GM12878 (cell line): ENCODE results near the gene TYW3. TPM values are rescaled to one million over a fixed set of nuclear protein-coding genes. Genes with fewer than 3 reads are reported as not detected.
"Not testable (repeated sequence)": the region's sequence is repeated elsewhere in the genome, so short reads cannot be mapped to it uniquely, and the experiment has no call there.

Experiments
- ATAC-seq: fragments of 200-7000 bp; cut with Tn5 transposase; 3 replicates; pipeline ENCODE4 v1.9.1; 2020; ENCODE audit warnings: mild to moderate bottlenecking, moderate library complexity
- BruUV-seq: library from RNA; stranded (reverse); fragments of 400-500 nt; replicated peaks from 2 replicates; lab custom pipeline; 2021; lab: Mats Ljungman, UMichigan
- CTCF ChIA-PET: fragments of 300-600 bp; sonication (Branson Sonifier 250); formaldehyde crosslinking; extraction: SDS; loops from one replicate; lab custom pipeline; 2021; ENCODE audit warnings: inconsistent platforms; lab: Yijun Ruan, JAX
- POLR2A ChIA-PET: fragments of 350-600 bp; formaldehyde crosslinking; extraction: SDS; loops from one replicate; lab custom pipeline; 2021; ENCODE audit warnings: inconsistent platforms; lab: Charles Lee
- RAD21 ChIA-PET: fragments of 300-600 bp; sonication (Branson Sonifier 250); formaldehyde crosslinking; loops from one replicate; lab custom pipeline; 2023; ENCODE audit warnings: antibody characterized with exemption; ENCODE audit not compliant: unreplicated experiment; lab: Charles Lee
- SMC1A ChIA-PET: fragments of 300-600 bp; sonication (Branson Sonifier 250); formaldehyde crosslinking; loops from one replicate; lab custom pipeline; 2023; ENCODE audit not compliant: unreplicated experiment, uncharacterized antibody; lab: Charles Lee
- DNase-seq: peaks from one replicate; pipeline ENCODE4 v3.0.0-alpha.2; 2011; ENCODE audit warnings: low read depth, low spot score
- FAIRE-seq: peaks from 3 replicates; lab custom pipeline; 2011; peaks lifted over from hg19 to GRCh38; lab: Jason Lieb, UNC
- H2AFZ ChIP-seq: 2 replicates; pipeline ENCODE4 v1.6.0; 2011; ENCODE audit warnings: low read depth, low read length, control low read depth; ENCODE audit not compliant: control insufficient read depth
- H3K27ac ChIP-seq: 2 replicates; pipeline ENCODE4 v1.5.1; 2011; ENCODE audit warnings: control low read depth; ENCODE audit not compliant: control insufficient read depth, insufficient read depth
- H3K27me3 ChIP-seq, 2 experiments: replicated peaks in 1 of 2; 2 replicates each; pipeline versions ENCODE4 v1.6.0 to v1.6.1; 2011; ENCODE audit warnings: low read length in 1 of 2; ENCODE audit not compliant: control insufficient read depth in 2 of 2, insufficient read depth in 2 of 2
- H3K36me3 ChIP-seq, 2 experiments: 2 replicates each; pipeline ENCODE4 v1.5.1; 2011; ENCODE audit warnings: low read length in 1 of 2; ENCODE audit not compliant: control insufficient read depth in 2 of 2, insufficient read depth in 2 of 2
- H3K4me1 ChIP-seq: 2 replicates; pipeline ENCODE4 v1.6.1; 2011; ENCODE audit warnings: mild to moderate bottlenecking, low read length, moderate library complexity, mixed read lengths; ENCODE audit not compliant: control insufficient read depth, insufficient read depth
- H3K4me2 ChIP-seq: 2 replicates; pipeline ENCODE4 v1.6.0; 2011; ENCODE audit warnings: control low read depth; ENCODE audit not compliant: control insufficient read depth, insufficient read depth
- H3K4me3 ChIP-seq: fragments of 200-600 bp; sonication (generic); 2 replicates; pipeline ENCODE4 v1.5.1; 2016
- H3K79me2 ChIP-seq: 2 replicates; pipeline ENCODE4 v1.6.0; 2011; ENCODE audit warnings: low read length; ENCODE audit not compliant: control insufficient read depth, insufficient read depth
- H3K9ac ChIP-seq: 2 replicates; pipeline ENCODE4 v1.8.0; 2011; ENCODE audit warnings: low read length, control low read depth, mixed read lengths; ENCODE audit not compliant: control insufficient read depth, insufficient read depth
- H3K9me3 ChIP-seq: replicated peaks from 3 replicates; pipeline ENCODE4 v1.5.1; 2011; ENCODE audit warnings: mild to moderate bottlenecking, low read length; ENCODE audit not compliant: control insufficient read depth, insufficient read depth
- H4K20me1 ChIP-seq: 2 replicates; pipeline ENCODE4 v1.6.0; 2011; ENCODE audit not compliant: control insufficient read depth, insufficient read depth
- BCL11A ChIP-seq: IDR thresholded peaks from 2 replicates; pipeline ENCODE4 v1.6.1; 2011; ENCODE audit warnings: low read depth, low read length
- BCL3 ChIP-seq: IDR thresholded peaks from 2 replicates; pipeline ENCODE4 v1.6.1; 2011; ENCODE audit warnings: borderline replicate concordance, low read depth, mild to moderate bottlenecking, moderate library complexity, low read length; ENCODE audit not compliant: insufficient read depth, poor library complexity, severe bottlenecking
- CBFB ChIP-seq: IDR thresholded peaks from 2 replicates; pipeline ENCODE4 v1.6.1; 2016; ENCODE audit warnings: antibody characterized with exemption, low read depth
- CHD2 ChIP-seq: IDR thresholded peaks from 2 replicates; pipeline ENCODE4 v1.6.1; 2011; ENCODE audit warnings: low read depth, low read length, improper control_type of control experiment, borderline replicate concordance
- CUX1 ChIP-seq: IDR thresholded peaks from 2 replicates; pipeline ENCODE4 v1.6.1; 2012; ENCODE audit warnings: improper control_type of control experiment, low read depth, low read length; ENCODE audit not compliant: insufficient replicate concordance
- EED ChIP-seq: sonication (generic); IDR thresholded peaks from 2 replicates; pipeline ENCODE4 v1.6.1; 2016; ENCODE audit warnings: antibody characterized with exemption, low read depth
- FOXM1 ChIP-seq: IDR thresholded peaks from 2 replicates; pipeline ENCODE4 v1.6.1; 2012; ENCODE audit warnings: low read depth, mild to moderate bottlenecking, inconsistent platforms, low read length, moderate library complexity
- GABPA ChIP-seq: IDR thresholded peaks from 2 replicates; pipeline ENCODE4 v1.6.1; 2014; ENCODE audit warnings: antibody characterized with exemption, low read depth, mild to moderate bottlenecking, inconsistent platforms
- NFIC ChIP-seq: IDR thresholded peaks from 2 replicates; pipeline ENCODE4 v1.6.1; 2012; ENCODE audit warnings: low read depth, mild to moderate bottlenecking, inconsistent platforms, low read length, moderate library complexity
- RELA ChIP-seq: fragments of 450-650 bp; IDR thresholded peaks from 2 replicates; pipeline ENCODE4 v1.8.0; 2014; ENCODE audit warnings: borderline replicate concordance; ENCODE audit not compliant: partially characterized antibody
- RUNX3 ChIP-seq: IDR thresholded peaks from 2 replicates; pipeline ENCODE4 v1.6.1; 2012; ENCODE audit warnings: low read length, inconsistent platforms
- TCF12 ChIP-seq: IDR thresholded peaks from 2 replicates; pipeline ENCODE4 v1.6.1; 2011; ENCODE audit warnings: low read depth, mild to moderate bottlenecking, low read length
- TCF3 ChIP-seq: IDR thresholded peaks from 2 replicates; pipeline ENCODE4 v1.6.1; 2012; ENCODE audit warnings: low read depth, mild to moderate bottlenecking, low read length, borderline replicate concordance; ENCODE audit not compliant: insufficient read depth
- TCF7 ChIP-seq: IDR thresholded peaks from 2 replicates; pipeline ENCODE4 v1.6.1; 2014; ENCODE audit warnings: antibody characterized with exemption, borderline replicate concordance
- ZBED1 ChIP-seq: IDR thresholded peaks from 2 replicates; pipeline ENCODE4 v1.6.1; 2016; ENCODE audit warnings: borderline replicate concordance
- WGBS: methylation state at CpG from one replicate; pipeline ENCODE4 v1.1.6; 2016; ENCODE audit warnings: low lambda C conversion rate; ENCODE audit not compliant: insufficient replicate concordance, insufficient coverage; ENCODE audit errors: missing lambda C conversion rate; 5-methylcytosine and 5-hydroxymethylcytosine counted together
- in situ Hi-C: fragments of 300-500 bp; cut with MboI; formaldehyde crosslinking; loops from 9 replicates; pipeline ENCODE4 v1.14.3; 2018; ENCODE audit warnings: mixed read lengths
- intact Hi-C: fragments of 100-400 bp; cut with micrococcal nuclease; formaldehyde crosslinking; loops from one replicate; pipeline ENCODE4 v1.14.2; 2022; ENCODE audit not compliant: unreplicated experiment
- polyA plus RNA-seq, 11 experiments: library from polyadenylated mRNA; depleted of rRNA in 4 of 11; unstranded in 6 of 11; stranded (reverse) in 5 of 11; fragments of >200 nt; fragmentation: Nextera tagmentation in 4 of 11; fragmentation: Illumina TruSeq in 1 of 11; extraction: Ambion mirVana in 4 of 11; extraction: Trizol in 1 of 11; gene quantifications; 1 replicate in 1 of 11; 2 replicates in 10 of 11; pipeline versions ENCODE4 v1.2.1 to v1.2.3, GENCODE V29; 2011 to 2016; ENCODE audit warnings: inconsistent platforms in 2 of 11, missing spikeins in 2 of 11, low read depth in 1 of 11
- total RNA-seq, 4 experiments: library from RNA; depleted of rRNA in 3 of 4; stranded (reverse); fragments of >200 nt in 3 of 4; fragmentation: Illumina TruSeq in 1 of 4; extraction: Trizol in 1 of 4; gene quantifications; 2 replicates each; pipeline versions ENCODE4 v1.2.1 to v1.2.3, GENCODE V29; 2013 to 2021

Gene TYW3
- total and polyA plus RNA-seq, 10 of the 15 experiments (the other 5 are each of a cell fraction or from before 2014, with no cell fraction given), result 18.6 to 54.4 (median 32.8) TPM

- H3K36me3 ChIP-seq, H3K27me3 ChIP-seq, DNase-seq, BruUV-seq, FAIRE-seq, H3K9me3 ChIP-seq, H3K4me1 ChIP-seq, H4K20me1 ChIP-seq: not testable (repeated sequence)
- peak overlapping the region; percentile 85 for H3K4me2 ChIP-seq
- in situ Hi-C loops, result loop anchor here (5.0 kb wide), 1 partner anchor 535 kb away; the partner anchor contains the start of genes FPGT and LRRIQ3
- SMC1A ChIA-PET, result interaction anchor here (0.8 to 13.7 kb wide), 15 partner anchors 10 to 470 kb away, joined by 3 to 142 read pairs (median 8); no protein-coding TSS in a partner anchor
- peak overlapping the region; percentile 81 for H3K4me3 ChIP-seq
- intact Hi-C loops, result loop anchor here (2.0 to 10.0 kb wide), 6 partner anchors 34 to 538 kb away; partner anchors contain the start of genes FPGT and LRRIQ3
- ATAC-seq, result peak; percentile 29
- CTCF ChIA-PET, result interaction anchor here (1.0 to 8.1 kb wide), 16 partner anchors 10 to 264 kb away, joined by 3 to 92 read pairs (median 7); partner anchors contain the start of gene ERICH3
- peaks cover 67% of the 10 kb centered on the region for H3K79me2 ChIP-seq
- POLR2A ChIA-PET, result interaction anchor here (0.6 to 4.9 kb wide), 6 partner anchors 9 to 264 kb away, joined by 3 to 35 read pairs (median 12); no protein-coding TSS in a partner anchor
- 2% methylated on average over 10 of the region's 17 CpGs for WGBS
- H3K9ac ChIP-seq, result peak overlapping the region; percentile 87
- peak overlapping the region; percentile 90 for H3K27ac ChIP-seq
- RAD21 ChIA-PET, result interaction anchor here (0.7 to 8.9 kb wide), 14 partner anchors 8 to 238 kb away, joined by 3 to 91 read pairs (median 5); no protein-coding TSS in a partner anchor
- peak overlapping the region; percentile 96 for H2AFZ ChIP-seq
- TF ChIP-seq TCF3 (peak; percentile 95), RELA (peak; percentile 98), GABPA (peak; percentile 71; the same call in 1 of the 2 replicates), NFIC (peak; percentile 88), ZBED1 (peak; percentile 81; the same call in 1 of the 2 replicates), CUX1 (peak; percentile 49), EED (peak; percentile 93), FOXM1 (peak; percentile 95), TCF12 (peak; percentile 96), CBFB (peak; percentile 89), CHD2 (0 out of 2 replicates have a peak, but pooled peaks have one; percentile 26), BCL11A (0 out of 2 replicates have a peak, but pooled peaks have one; percentile 17), TCF7 (peak; percentile 16; the same call in 1 of the 2 replicates), RUNX3 (peak; percentile 91), BCL3 (peak; percentile 49)
These were observed 643 bp upstream of the TYW3 start for GRCh38 chr1:74732071-74732946.
